ENCODE measurements around the gene NGDN. TPM values are rescaled to one million over a fixed set of nuclear protein-coding genes. Genes with fewer than 3 reads are reported as not detected.
"Not testable (repeated sequence)": the region's sequence is repeated elsewhere in the genome, so short reads cannot be mapped to it uniquely, and the experiment has no call there.

Gene NGDN
- total RNA-seq, 4 donors from 2014 or later, result 34.0 to 41.7 (median 37.3) TPM

DNA sequence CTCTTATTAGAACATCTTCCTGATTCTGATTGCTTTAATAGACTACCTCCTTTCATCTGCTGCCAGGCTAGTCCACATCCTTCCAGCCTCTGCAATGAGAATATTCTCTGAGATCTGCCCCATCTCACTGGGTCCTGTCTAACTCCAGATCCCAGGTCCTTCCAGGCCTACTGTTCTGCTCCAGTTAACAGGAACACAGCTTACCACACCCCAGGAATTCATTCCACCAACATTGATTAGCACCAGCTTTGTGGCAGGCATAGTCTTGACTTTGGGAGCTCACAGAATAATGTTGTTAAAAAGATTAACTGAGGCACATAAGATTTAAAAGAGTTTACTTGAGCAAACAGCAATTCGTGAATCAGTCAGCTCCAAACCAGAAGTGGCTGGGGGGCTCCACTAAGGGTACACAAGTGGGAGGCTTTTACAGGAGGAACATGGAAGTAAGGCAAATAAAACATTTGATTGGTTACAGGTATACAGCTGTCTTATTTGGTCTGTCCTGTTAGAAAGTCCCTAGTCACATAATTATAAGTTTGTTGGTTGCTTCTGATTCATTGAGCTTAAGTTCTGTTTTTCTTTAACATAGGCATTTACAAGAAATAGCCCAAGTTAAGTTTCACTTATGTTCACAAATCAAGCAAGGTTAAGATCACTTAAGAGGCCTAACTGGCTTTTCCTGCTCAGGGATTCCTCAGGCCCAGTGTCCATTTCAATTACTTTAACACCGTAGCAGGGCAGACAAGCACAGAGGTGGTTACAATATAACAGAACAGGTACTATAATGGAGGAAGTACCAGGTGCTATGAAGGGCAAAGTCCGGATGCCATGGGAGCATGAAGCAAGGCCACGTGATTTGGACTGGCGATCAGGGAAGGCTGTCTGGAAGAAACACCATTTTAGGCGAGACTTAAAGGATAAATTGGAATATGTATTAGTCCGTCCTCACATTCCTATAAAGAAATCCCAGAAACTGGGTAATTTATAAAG lies 21.8 kb upstream of the NGDN start:
- WGBS, 2 donors, result 82 to 83% methylated on average over 7 of the region's 7 CpGs
- H3K4me3 ChIP-seq (ENCODE audit: low read depth, poor library complexity, severe bottlenecking), result no peak overlapping the region
- intact Hi-C loops (cut with DNase I; ENCODE audit: low total_unique reads), result loop anchor here (10.0 kb wide), 1 partner anchor 103 kb away; no protein-coding TSS in a partner anchor
- TF ChIP-seq POLR2A (IDR thresholded peaks at IDR 0.05), result no peak
- TF ChIP-seq, protein P1, sequence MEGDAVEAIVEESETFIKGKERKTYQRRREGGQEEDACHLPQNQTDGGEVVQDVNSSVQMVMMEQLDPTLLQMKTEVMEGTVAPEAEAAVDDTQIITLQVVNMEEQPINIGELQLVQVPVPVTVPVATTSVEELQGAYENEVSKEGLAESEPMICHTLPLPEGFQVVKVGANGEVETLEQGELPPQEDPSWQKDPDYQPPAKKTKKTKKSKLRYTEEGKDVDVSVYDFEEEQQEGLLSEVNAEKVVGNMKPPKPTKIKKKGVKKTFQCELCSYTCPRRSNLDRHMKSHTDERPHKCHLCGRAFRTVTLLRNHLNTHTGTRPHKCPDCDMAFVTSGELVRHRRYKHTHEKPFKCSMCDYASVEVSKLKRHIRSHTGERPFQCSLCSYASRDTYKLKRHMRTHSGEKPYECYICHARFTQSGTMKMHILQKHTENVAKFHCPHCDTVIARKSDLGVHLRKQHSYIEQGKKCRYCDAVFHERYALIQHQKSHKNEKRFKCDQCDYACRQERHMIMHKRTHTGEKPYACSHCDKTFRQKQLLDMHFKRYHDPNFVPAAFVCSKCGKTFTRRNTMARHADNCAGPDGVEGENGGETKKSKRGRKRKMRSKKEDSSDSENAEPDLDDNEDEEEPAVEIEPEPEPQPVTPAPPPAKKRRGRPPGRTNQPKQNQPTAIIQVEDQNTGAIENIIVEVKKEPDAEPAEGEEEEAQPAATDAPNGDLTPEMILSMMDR (IDR thresholded peaks at IDR 0.05), result no peak
- no peak for DNase-seq (ENCODE audit: low spot score in 2 of 2)

DNA sequence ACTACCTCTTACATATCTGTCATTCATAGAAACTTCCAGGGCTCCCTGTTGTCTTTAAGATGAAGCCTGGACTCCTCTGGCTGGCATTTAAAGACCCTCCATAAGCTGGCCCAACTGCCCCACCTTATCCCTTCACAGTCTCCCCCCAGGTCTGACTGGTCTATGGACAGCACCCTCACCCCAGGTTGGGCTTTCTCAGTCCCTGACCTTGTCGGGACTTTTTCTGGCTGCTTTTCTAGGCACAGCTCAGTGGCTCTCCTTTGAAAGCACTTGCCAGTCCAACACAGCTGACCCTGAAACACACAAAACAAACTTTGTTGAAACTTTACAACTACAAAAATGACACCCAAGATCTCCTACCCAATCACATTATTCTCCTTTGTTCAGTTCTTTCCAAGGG lies 20.2 kb upstream of the NGDN start:
- DNase-seq (ENCODE audit: low spot score in 2 of 2), result no peak
- no peak for TF ChIP-seq POLR2A (IDR thresholded peaks at IDR 0.05)
- TF ChIP-seq, protein P1 (IDR thresholded peaks at IDR 0.05), result no peak
- 68 to 78% methylated on average over 1 of the region's 1 CpG for WGBS, 2 donors

DNA sequence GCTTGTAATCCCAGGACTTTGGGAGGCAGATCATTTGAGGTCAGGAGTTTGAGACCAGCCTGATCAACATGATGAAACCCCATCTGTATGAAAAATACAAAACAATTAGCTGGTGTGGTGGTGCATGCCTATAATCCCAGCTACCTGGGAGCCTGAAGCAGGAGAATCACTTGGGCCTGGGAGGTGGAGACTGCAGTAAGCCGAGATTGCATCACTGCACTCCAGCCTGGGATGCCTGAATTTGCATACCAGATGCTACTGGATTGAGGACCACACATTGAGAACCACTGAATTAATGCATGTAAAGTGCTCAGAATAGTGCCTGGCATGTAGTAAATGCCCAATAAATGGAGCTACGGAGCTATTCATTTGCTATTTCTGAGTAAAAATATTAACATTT lies 19.1 kb upstream of the NGDN start:
- H3K4me3 ChIP-seq (ENCODE audit: low read depth, poor library complexity, severe bottlenecking), result no peak overlapping the region
- intact Hi-C loops (cut with DNase I; ENCODE audit: low total_unique reads), result no loop called here
- 75 to 84% methylated on average over 2 of the region's 2 CpGs for WGBS, 2 donors
- TF ChIP-seq, protein P1 (IDR thresholded peaks at IDR 0.05), result no peak
- TF ChIP-seq POLR2A (IDR thresholded peaks at IDR 0.05), result no peak
- no peak for DNase-seq (ENCODE audit: low spot score in 2 of 2)

More for the DNA sequence above, 20.2 kb upstream of the NGDN start:
- no peak overlapping the region for H3K4me3 ChIP-seq (ENCODE audit: low read depth, poor library complexity, severe bottlenecking)
- intact Hi-C loops (cut with DNase I; ENCODE audit: low total_unique reads), result loop anchor here (10.0 kb wide), 1 partner anchor 105 kb away; no protein-coding TSS in a partner anchor

DNA sequence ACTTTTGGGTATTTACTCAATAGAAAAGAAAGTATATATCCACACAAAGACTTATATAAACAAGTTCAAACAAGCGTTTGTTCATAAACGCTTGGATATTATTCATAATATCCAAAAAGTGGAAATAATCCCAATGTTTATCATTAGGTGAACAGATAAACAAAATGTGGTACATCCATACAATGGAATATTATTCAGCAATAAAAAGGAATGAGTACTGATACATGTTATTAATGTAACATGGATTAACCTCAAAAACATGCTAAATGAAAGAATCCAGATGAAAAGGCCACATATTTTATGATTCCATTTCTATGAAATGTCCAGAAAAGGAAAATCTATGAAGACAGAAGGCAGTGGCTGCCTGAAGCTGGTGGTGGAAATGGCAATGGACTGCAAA lies 17.3 kb upstream of the NGDN start:
- intact Hi-C loops (cut with DNase I; ENCODE audit: low total_unique reads), result no loop called here
- no peak for DNase-seq (ENCODE audit: low spot score in 2 of 2)
- H3K4me3 ChIP-seq (ENCODE audit: low read depth, poor library complexity, severe bottlenecking), result no peak overlapping the region
- 91 to 93% methylated on average over 2 of the region's 2 CpGs for WGBS, 2 donors
- TF ChIP-seq POLR2A (IDR thresholded peaks at IDR 0.05), result no peak
- TF ChIP-seq, protein P1 (IDR thresholded peaks at IDR 0.05), result no peak

DNA sequence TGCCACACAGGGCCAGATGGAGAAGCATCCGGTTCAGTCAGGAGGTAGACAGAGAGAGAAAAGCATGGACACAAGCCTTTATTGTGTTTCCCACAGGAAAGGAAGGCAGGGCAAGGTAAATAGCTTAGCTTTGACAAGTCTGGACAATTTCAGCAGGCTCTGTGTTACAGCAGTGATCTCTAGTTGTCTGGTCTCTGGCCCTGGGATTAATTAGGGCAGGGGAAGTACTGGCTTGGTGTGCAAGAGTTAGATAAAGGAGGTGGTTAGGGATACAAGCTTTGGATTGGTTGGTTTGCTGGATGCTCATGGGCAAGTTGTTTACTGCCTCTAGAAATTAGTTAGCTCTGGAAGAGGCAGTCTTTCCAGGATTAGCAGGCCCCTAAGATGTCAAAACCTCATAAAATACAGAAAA lies 15.1 kb upstream of the NGDN start:
- intact Hi-C loops (cut with DNase I; ENCODE audit: low total_unique reads), result no loop called here
- DNase-seq (ENCODE audit: low spot score in 2 of 2), result no peak

DNA sequence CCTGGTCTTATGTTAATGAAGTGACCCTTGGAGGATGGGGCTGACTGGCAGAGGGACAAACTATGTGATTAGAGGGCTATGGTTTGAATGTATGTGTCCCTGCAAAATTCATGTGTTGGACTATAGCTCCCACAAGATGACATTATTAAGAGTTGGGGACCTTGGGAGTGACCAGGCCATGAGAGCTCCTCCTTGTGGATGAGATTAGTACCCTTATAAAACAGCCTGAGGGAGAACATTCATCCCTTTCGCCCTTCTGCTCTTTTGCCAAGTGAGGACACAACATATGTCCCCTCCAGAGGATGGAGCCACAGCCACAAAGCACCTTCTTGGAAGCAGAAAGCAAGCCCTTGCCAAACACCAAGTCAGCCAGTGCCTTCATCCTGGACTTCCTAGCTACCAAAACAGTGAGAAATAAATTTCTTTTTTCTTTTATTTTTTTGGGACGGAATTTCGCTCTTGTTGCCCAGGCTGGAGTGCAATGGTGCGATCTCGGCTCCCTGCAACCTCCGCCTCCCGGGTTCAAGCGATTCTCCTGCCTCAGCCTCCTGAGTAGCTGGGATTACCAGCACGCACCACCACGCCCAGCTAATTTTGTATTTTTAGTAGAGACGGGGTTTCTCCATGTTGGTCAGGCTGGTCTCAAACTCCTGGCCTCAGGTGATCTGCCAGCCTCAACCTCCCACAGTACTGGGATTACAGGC lies 12.5 kb upstream of the NGDN start:
- WGBS, 2 donors, result 85 to 87% methylated on average over 11 of the region's 11 CpGs
- H3K4me3 ChIP-seq (ENCODE audit: low read depth, poor library complexity, severe bottlenecking); DNase-seq (ENCODE audit: low spot score in 2 of 2); intact Hi-C loops (cut with DNase I; ENCODE audit: low total_unique reads): not testable (repeated sequence)

More for the DNA sequence above, 15.1 kb upstream of the NGDN start:
- H3K4me3 ChIP-seq (ENCODE audit: low read depth, poor library complexity, severe bottlenecking), result no peak overlapping the region
- TF ChIP-seq POLR2A (IDR thresholded peaks at IDR 0.05), result no peak
- TF ChIP-seq, protein P1 (IDR thresholded peaks at IDR 0.05), result no peak
- 4 to 23% methylated on average over 1 of the region's 1 CpG for WGBS, 2 donors

Data from lower leg skin (tissue), 4 donors.